K562 (cell line): Measurements from ENCODE around the gene CBX8. TPM values are rescaled to one million over a fixed set of nuclear protein-coding genes. Genes with fewer than 3 reads are reported as not detected.
A peak's percentile ranks its signal among the peaks of the same experiment; 100 is the strongest.

ENCODE experiments used
- BRD4 ChIP-seq: fragments of 200-600 bp; sonication (generic); IDR thresholded peaks from 2 replicates; pipeline ENCODE4 v1.6.1; 2017; ENCODE audit warnings: inconsistent platforms
- CBX8 ChIP-seq: fragments of 200-600 bp; sonication (generic); IDR thresholded peaks from 2 replicates; pipeline ENCODE4 v1.6.1; 2012; ENCODE audit warnings: borderline replicate concordance, mixed run types, low read depth, mild to moderate bottlenecking, moderate library complexity, mixed read lengths, low read length, control low read depth, inconsistent platforms; ENCODE audit not compliant: poor library complexity, severe bottlenecking; ENCODE audit errors: extremely low read depth
- CHCHD3 ChIP-seq: fragments of 250-450 bp; sonication (Bioruptor Pico); IDR thresholded peaks from 2 replicates; pipeline ENCODE4 v2.1.2; 2022; ENCODE audit warnings: mild to moderate bottlenecking
- CHD2 ChIP-seq: IDR thresholded peaks from 2 replicates; pipeline ENCODE4 v1.6.1; 2011; ENCODE audit warnings: low read depth, low read length
- DMBX1 ChIP-seq: fragments of 250-450 bp; sonication (Bioruptor Pico); IDR thresholded peaks from 2 replicates; pipeline ENCODE4 v1.8.0; 2022; ENCODE audit warnings: inconsistent platforms, mild to moderate bottlenecking, moderate library complexity, borderline replicate concordance
- ERF ChIP-seq: fragments of 450-650 bp; formaldehyde crosslinking; IDR thresholded peaks from 2 replicates; pipeline ENCODE4 v1.4.0; 2020; ENCODE audit warnings: mild to moderate bottlenecking, mixed read lengths
- GATAD2A ChIP-seq: fragments of 450-650 bp; IDR thresholded peaks from 2 replicates; pipeline ENCODE4 v1.6.1; 2017
- HLTF ChIP-seq: fragments of 450-650 bp; IDR thresholded peaks from 2 replicates; pipeline ENCODE4 v1.6.1; 2016
- HMGN3 ChIP-seq: IDR thresholded peaks from 2 replicates; pipeline ENCODE4 v1.6.1; 2011; ENCODE audit warnings: borderline replicate concordance, low read depth, mild to moderate bottlenecking, mixed read lengths, low read length; ENCODE audit not compliant: insufficient read length; ENCODE audit errors: extremely low read depth
- MCM2 ChIP-seq: fragments of 450-650 bp; IDR thresholded peaks from 2 replicates; pipeline ENCODE4 v1.6.1; 2017; ENCODE audit warnings: low read depth, mild to moderate bottlenecking
- NFXL1 ChIP-seq: fragments of 450-650 bp; formaldehyde crosslinking; IDR thresholded peaks from 2 replicates; pipeline ENCODE4 v1.4.0; 2021; ENCODE audit warnings: mild to moderate bottlenecking
- OTX1 ChIP-seq: fragments of 450-650 bp; formaldehyde crosslinking; IDR thresholded peaks from 2 replicates; pipeline ENCODE4 v1.4.0; 2022; ENCODE audit warnings: mild to moderate bottlenecking
- POLR2G ChIP-seq: fragments of 200-400 bp; formaldehyde crosslinking; IDR thresholded peaks from 2 replicates; pipeline ENCODE4 v1.6.1; 2017; ENCODE audit warnings: low read depth, mild to moderate bottlenecking, antibody characterized with exemption, low read length, moderate library complexity
- POLR3G ChIP-seq: IDR thresholded peaks from 2 replicates; pipeline ENCODE4 v1.6.1; 2011; ENCODE audit not compliant: insufficient read length, insufficient replicate concordance; ENCODE audit errors: extremely low read depth
- SAP30 ChIP-seq: fragments of 200-600 bp; sonication (generic); IDR thresholded peaks from 2 replicates; pipeline ENCODE4 v1.6.1; 2012; ENCODE audit warnings: borderline replicate concordance, low read depth, mild to moderate bottlenecking, moderate library complexity, low read length, control low read depth, inconsistent platforms; ENCODE audit not compliant: insufficient read depth, poor library complexity, severe bottlenecking
- SIN3A ChIP-seq, 2 experiments: fragments of 150-350 bp in 1 of 2; IDR thresholded peaks; 2 replicates each; pipeline ENCODE4 v1.6.1; 2011 to 2016; ENCODE audit warnings: borderline replicate concordance in 2 of 2, low read depth in 2 of 2, low read length in 2 of 2, mild to moderate bottlenecking in 2 of 2, moderate library complexity in 2 of 2; ENCODE audit not compliant: control insufficient read depth in 1 of 2
- SMAD3 ChIP-seq: fragments of 450-650 bp; formaldehyde crosslinking; conservative IDR thresholded peaks from 2 replicates; pipeline ENCODE4 v1.4.0; 2020; ENCODE audit warnings: mild to moderate bottlenecking
- TOE1 ChIP-seq, 2 experiments: fragments of 450-650 bp in 1 of 2; sonication (generic) in 1 of 2; formaldehyde crosslinking in 1 of 2; IDR thresholded peaks; 2 replicates each; pipeline versions ENCODE4 v1.7.1 to v1.8.0; 2016 to 2022; ENCODE audit warnings: borderline replicate concordance in 2 of 2, mild to moderate bottlenecking in 2 of 2, antibody characterized with exemption in 1 of 2, inconsistent platforms in 1 of 2, low read depth in 1 of 2, missing genetic modification reagents in 1 of 2, moderate library complexity in 1 of 2
- TRIM28 ChIP-seq: fragments of 450-650 bp; IDR thresholded peaks from 2 replicates; pipeline ENCODE4 v1.6.1; 2017
- ZNF316 ChIP-seq: fragments of 450-650 bp; IDR thresholded peaks from 2 replicates; pipeline ENCODE4 v1.6.1; 2016
- polyA plus RNA-seq, 8 experiments: library from polyadenylated mRNA; depleted of rRNA in 4 of 8; stranded (reverse) in 5 of 8; unstranded in 3 of 8; fragments of >200 nt; fragmentation: Nextera tagmentation in 2 of 8; fragmentation: Illumina TruSeq in 1 of 8; extraction: Ambion mirVana in 2 of 8; extraction: Trizol in 1 of 8; gene quantifications; 2 replicates each; pipeline versions ENCODE4 v1.2.1 to v1.2.3, GENCODE V29; 2011 to 2014; ENCODE audit warnings: inconsistent platforms in 1 of 8, missing spikeins in 1 of 8
- total RNA-seq, 7 experiments: library from RNA; depleted of rRNA in 6 of 7; stranded (reverse); fragments of >200 nt in 6 of 7; fragmentation: Illumina TruSeq in 2 of 7; extraction: Trizol in 2 of 7; gene quantifications; 2 replicates each; pipeline versions ENCODE4 v1.2.1 to v1.2.3, GENCODE V29; 2011 to 2021; ENCODE audit warnings: low replicate concordance in 1 of 7
- TF ChIP-seq, protein P1 (sequence below), 2 experiments: fragments of 450-650 bp; IDR thresholded peaks; 2 replicates each; pipeline ENCODE4 v1.6.1; 2016
- TF ChIP-seq, protein P2 (sequence below): fragments of 250-450 bp; sonication (Bioruptor Pico); IDR thresholded peaks from 2 replicates; pipeline ENCODE4 v1.8.0; 2021; ENCODE audit warnings: borderline replicate concordance, mild to moderate bottlenecking, moderate library complexity; ENCODE audit not compliant: poor library complexity, severe bottlenecking
- TF ChIP-seq, protein P3 (sequence below), 2 experiments: fragments of 250-450 bp in 1 of 2; fragments of 450-650 bp in 1 of 2; sonication (Bioruptor Pico) in 1 of 2; IDR thresholded peaks; 2 replicates each; pipeline versions ENCODE4 v1.6.1 to v1.8.0; 2016 to 2021; ENCODE audit warnings: mild to moderate bottlenecking in 2 of 2, moderate library complexity in 2 of 2, missing compliant biosample characterization in 1 of 2, missing genetic modification characterization in 1 of 2
- TF ChIP-seq, protein P4 (sequence below): sonication (generic); formaldehyde crosslinking; IDR thresholded peaks from 2 replicates; pipeline ENCODE4 v1.8.0; 2022; ENCODE audit warnings: mild to moderate bottlenecking, missing genetic modification reagents

The CBX8 gene
- total and polyA plus RNA-seq, 9 of the 15 experiments (the other 6 are each of a cell fraction or from before 2014, with no cell fraction given): 0.08 to 11.9 (median 2.6) TPM

DNA sequence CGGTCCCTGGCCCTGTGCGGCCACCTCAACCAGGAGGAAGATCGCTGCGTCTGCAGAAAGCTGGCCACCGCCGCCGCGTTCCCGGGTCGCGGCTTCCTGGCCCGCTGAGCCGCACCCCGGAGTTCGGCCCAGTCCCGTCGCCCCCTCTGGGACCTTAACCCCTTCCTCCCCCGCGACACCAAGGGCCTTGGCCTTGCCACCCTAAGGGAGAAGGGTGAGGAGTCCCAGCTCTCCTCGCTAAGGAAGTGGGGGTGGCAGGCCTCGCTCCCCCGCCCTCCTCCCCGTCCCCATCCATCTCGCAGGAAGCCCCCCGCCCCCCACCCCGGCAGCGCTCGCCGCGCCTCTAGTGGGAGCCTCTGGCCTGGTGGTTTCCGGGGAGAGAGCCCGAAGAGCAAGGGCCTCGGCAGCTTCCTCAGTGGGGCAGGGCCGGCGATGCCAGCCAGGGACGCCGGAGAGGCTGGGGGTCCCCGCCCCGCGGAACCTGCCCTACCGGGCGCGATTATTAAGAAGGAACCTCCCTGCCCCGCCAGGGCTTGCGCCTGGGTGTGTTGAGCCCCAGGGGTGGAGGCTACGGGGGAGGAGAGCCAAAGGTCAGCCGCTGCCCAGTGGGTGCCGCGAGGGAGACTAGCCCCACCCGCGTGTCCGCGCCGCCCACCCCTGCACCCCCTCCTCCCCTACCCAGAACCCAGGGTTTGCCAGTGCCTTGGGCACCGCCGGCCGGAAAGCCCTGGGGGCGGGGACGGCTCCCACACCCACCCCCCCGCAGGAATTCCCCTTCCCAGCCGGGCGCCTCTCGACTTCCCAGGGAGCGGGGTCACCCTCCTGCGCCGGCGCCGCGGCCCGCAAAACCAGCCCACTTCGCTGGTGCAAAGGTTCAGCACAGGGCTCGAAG, 35.6 kb upstream of the CBX8 start (continued):
- TF ChIP-seq SIN3A (IDR thresholded peaks at IDR 0.05; ENCODE audit: borderline replicate concordance in 2 of 2, control insufficient read depth in 1 of 2, low read depth in 2 of 2, low read length in 2 of 2) (0 out of 4 replicates have a peak, but pooled peaks of 1 of the 2 experiments have one; percentile 22), BRD4 (0 out of 2 replicates have a peak, but pooled peaks have one; percentile 48), TRIM28 (no peak), OTX1 (CRISPR knock-in tag) (no peak), MCM2 (no peak), ERF (CRISPR knock-in tag) (peak; percentile 63), POLR3G (no peak), SAP30 (no peak), SMAD3 (CRISPR knock-in tag) (0 out of 2 replicates have a peak, but pooled peaks have one; percentile 27), NFXL1 (CRISPR knock-in tag) (no peak), CBX8 (no peak), DMBX1 (CRISPR knock-in tag) (peak; percentile 38; the same call in 1 of the 2 replicates), GATAD2A (no peak), POLR2G (peak; percentile 86), CHD2 (no peak), HLTF (no peak), HMGN3 (peak; percentile 73), ZNF316 (peak; percentile 83), CHCHD3 (CRISPR knock-in tag) (no peak), TOE1 (IDR thresholded peaks at IDR 0.05; ENCODE audit: borderline replicate concordance) (no peak), TOE1 (CRISPR knock-in tag; IDR thresholded peaks at IDR 0.05; ENCODE audit: borderline replicate concordance, low read depth) (no peak)
- TF ChIP-seq, protein P1, sequence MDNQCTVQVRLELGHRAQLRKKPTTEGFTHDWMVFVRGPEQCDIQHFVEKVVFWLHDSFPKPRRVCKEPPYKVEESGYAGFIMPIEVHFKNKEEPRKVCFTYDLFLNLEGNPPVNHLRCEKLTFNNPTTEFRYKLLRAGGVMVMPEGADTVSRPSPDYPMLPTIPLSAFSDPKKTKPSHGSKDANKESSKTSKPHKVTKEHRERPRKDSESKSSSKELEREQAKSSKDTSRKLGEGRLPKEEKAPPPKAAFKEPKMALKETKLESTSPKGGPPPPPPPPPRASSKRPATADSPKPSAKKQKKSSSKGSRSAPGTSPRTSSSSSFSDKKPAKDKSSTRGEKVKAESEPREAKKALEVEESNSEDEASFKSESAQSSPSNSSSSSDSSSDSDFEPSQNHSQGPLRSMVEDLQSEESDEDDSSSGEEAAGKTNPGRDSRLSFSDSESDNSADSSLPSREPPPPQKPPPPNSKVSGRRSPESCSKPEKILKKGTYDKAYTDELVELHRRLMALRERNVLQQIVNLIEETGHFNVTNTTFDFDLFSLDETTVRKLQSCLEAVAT (IDR thresholded peaks at IDR 0.05): no peak
- TF ChIP-seq, protein P2, sequence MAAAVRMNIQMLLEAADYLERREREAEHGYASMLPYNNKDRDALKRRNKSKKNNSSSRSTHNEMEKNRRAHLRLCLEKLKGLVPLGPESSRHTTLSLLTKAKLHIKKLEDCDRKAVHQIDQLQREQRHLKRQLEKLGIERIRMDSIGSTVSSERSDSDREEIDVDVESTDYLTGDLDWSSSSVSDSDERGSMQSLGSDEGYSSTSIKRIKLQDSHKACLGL: no peak
- TF ChIP-seq, protein P3, sequence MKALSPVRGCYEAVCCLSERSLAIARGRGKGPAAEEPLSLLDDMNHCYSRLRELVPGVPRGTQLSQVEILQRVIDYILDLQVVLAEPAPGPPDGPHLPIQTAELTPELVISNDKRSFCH (CRISPR knock-in tag; IDR thresholded peaks at IDR 0.05): no peak
- TF ChIP-seq, protein P3 (tag; IDR thresholded peaks at IDR 0.05): no peak
- TF ChIP-seq, protein P4, sequence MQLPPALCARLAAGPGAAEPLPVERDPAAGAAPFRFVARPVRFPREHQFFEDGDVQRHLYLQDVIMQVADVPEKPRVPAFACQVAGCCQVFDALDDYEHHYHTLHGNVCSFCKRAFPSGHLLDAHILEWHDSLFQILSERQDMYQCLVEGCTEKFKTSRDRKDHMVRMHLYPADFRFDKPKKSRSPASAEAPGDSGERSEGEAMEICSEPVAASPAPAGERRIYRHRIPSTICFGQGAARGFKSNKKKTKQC: peak; percentile 63; the same call in 1 of the 2 replicates
